Measurements from ENCODE around the gene ATP2C1.

Gene ATP2C1

DNA sequence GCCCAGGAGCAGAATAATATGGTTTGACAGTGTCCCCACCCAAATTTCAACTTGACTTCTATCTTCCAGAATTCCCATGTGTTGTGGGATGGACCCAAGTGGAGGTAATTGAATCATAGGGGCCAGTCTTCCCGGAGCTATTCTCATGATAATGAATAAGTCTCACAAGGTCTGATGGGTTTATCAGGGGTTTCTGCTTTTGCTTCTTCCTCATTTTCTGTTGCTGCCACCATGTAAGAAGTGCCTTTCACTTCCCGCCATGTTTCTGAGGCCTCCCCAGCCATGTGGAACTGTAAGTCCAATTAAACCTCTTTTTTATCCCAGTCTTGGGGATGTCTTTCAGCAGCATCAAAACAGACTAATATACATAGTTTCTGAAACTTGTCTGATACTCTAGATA, 28.4 kb upstream of the ATP2C1 start:
- no peak for DNase-seq
- no peak overlapping the region for H3K4me3 ChIP-seq (ENCODE audit: low read depth, low read length)
- TF ChIP-seq, protein P1, sequence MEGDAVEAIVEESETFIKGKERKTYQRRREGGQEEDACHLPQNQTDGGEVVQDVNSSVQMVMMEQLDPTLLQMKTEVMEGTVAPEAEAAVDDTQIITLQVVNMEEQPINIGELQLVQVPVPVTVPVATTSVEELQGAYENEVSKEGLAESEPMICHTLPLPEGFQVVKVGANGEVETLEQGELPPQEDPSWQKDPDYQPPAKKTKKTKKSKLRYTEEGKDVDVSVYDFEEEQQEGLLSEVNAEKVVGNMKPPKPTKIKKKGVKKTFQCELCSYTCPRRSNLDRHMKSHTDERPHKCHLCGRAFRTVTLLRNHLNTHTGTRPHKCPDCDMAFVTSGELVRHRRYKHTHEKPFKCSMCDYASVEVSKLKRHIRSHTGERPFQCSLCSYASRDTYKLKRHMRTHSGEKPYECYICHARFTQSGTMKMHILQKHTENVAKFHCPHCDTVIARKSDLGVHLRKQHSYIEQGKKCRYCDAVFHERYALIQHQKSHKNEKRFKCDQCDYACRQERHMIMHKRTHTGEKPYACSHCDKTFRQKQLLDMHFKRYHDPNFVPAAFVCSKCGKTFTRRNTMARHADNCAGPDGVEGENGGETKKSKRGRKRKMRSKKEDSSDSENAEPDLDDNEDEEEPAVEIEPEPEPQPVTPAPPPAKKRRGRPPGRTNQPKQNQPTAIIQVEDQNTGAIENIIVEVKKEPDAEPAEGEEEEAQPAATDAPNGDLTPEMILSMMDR (IDR thresholded peaks at IDR 0.05; ENCODE audit: low read depth, low read length) = no peak
- H3K27me3 ChIP-seq = no peaks in the 10 kb centered on the region
- no peaks in the 10 kb centered on the region for H3K36me3 ChIP-seq
- no peaks in the 10 kb centered on the region for H3K4me1 ChIP-seq
- no peaks in the 10 kb centered on the region for H3K9me3 ChIP-seq

DNA sequence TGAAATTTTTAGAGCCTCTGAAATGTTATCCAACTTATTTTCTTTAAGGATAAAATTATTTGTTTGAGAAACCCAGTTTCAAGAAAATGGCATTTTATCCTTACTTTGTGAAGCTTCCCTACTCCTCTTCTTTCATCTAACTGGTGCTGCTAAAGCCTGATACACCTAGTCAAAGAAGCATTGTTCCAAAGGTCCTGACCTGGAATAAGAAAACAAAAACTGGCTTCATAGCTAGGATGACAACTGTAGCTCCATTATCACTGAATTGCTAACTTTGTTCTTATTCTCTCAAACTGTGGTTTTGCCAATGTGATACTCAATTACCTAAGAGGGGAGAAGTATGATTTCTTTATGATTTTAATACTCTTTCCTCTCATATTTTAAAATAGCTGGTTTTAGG, 27.6 kb upstream of the ATP2C1 start:
- Histone ChIP-seq H3K4me3 (ENCODE audit: low read depth, low read length) (no peak overlapping the region), H3K4me1 (no peaks in the 10 kb centered on the region), H3K36me3 (no peaks in the 10 kb centered on the region), H3K9me3 (no peaks in the 10 kb centered on the region), H3K27me3 (no peaks in the 10 kb centered on the region)
- DNase-seq = no peak
- TF ChIP-seq, protein P1 (IDR thresholded peaks at IDR 0.05; ENCODE audit: low read depth, low read length) = no peak

DNA sequence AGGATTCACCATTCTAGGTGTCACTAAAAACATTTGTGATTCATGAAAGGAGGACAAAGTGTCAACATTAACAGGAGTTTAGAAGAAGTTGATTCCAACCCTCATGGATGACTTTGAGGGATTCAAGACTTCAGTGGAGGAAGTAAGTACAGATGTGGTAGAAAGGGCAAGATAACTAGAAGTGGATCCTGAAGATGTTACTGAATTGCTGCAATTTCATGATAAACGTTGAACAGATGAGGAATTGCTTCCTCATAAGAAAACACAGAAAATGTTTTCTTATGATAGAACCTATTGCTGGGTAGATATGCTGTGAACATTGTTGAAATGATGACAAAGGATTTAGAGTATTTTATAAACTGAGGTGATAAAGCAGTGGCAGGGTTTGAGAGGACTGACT, 23.5 kb upstream of the ATP2C1 start:
- no peaks in the 10 kb centered on the region for H3K4me1 ChIP-seq
- no peak for DNase-seq
- H3K4me3 ChIP-seq (ENCODE audit: low read depth, low read length) = no peak overlapping the region
- H3K36me3 ChIP-seq = no peaks in the 10 kb centered on the region
- TF ChIP-seq, protein P1 (IDR thresholded peaks at IDR 0.05; ENCODE audit: low read depth, low read length) = no peak
- no peaks in the 10 kb centered on the region for H3K27me3 ChIP-seq
- H3K9me3 ChIP-seq = no peaks in the 10 kb centered on the region

DNA sequence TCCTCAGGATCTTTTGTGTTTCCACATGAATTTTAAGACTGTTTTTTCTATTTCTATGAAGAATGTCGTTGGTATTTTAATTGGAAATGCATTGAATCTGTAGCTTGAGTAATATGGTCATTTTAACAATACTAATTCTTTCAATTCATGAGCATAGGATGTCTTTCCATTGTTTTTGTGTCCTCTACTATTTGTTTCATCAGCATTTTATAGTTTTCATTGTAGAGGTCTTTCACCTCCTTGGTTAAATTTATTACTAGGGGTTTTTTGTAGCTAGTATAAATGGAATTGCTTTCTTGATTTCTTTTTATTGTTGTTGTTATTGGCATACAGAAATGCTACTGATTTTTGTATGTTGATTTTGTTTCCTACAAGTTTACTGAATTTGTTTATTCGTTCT, 17.3 kb upstream of the ATP2C1 start:
- no peak overlapping the region for H3K4me3 ChIP-seq (ENCODE audit: low read depth, low read length)
- TF ChIP-seq, protein P1 (IDR thresholded peaks at IDR 0.05; ENCODE audit: low read depth, low read length) = no peak
- no peaks in the 10 kb centered on the region for H3K4me1 ChIP-seq
- H3K27me3 ChIP-seq = no peaks in the 10 kb centered on the region
- H3K9me3 ChIP-seq = no peaks in the 10 kb centered on the region
- no peaks in the 10 kb centered on the region for H3K36me3 ChIP-seq
- no peak for DNase-seq

DNA sequence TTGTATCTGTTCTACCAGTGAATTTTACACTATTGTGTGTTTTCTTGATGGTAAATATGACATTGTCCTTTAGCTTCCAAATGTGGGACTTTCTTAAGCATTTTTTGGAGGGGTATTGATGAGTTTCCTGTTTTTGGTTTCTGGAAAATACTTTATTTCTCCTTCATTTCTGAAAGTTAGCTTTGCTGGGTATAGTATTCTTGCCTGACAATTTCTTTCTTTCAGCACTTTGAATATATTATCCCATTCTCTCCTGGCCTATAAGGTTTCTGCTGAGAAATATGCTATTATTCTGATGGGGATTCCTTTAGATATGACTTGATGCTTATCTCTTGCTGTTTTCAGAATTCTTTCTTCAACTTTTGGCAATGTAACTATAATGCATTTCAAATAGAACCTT, 15.4 kb upstream of the ATP2C1 start:
- TF ChIP-seq, protein P1 (IDR thresholded peaks at IDR 0.05; ENCODE audit: low read depth, low read length) = no peak
- no peaks in the 10 kb centered on the region for H3K9me3 ChIP-seq

DNA sequence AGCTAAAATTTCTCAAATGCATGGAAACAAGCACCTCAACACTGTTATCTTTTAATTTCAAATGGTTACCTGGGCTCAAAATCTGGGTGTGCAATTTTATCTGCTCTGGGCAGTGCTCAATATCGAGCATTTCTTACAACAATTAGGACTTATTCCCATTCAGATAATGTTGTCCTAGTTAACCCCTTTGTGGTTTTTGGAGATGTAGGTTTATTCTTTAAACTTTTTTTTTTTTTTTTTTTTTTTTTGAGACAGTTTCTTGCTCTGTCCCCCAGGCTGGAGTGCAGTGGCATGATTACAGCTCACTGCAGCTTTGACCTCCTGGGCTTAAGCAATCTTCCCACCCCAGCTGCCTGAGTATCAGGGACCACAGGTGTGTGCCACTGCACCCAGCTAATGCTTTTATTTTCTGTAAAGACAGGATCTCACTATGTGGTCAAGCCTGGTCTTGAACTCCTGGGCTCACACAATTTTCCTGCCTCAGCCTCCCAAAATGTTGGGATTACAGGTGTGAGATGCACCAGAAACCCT, 4.4 kb upstream of the ATP2C1 start:
- DNase-seq = no peak
- H3K9me3 ChIP-seq = no peaks in the 10 kb centered on the region
- no peaks in the 10 kb centered on the region for H3K4me1 ChIP-seq
- H3K27me3 ChIP-seq = no peaks in the 10 kb centered on the region
- no peak overlapping the region for H3K4me3 ChIP-seq (ENCODE audit: low read depth, low read length)
- no peaks in the 10 kb centered on the region; the same call in 1 of the 2 replicates for H3K36me3 ChIP-seq
- TF ChIP-seq, protein P1 (IDR thresholded peaks at IDR 0.05; ENCODE audit: low read depth, low read length) = no peak

More for the DNA sequence above, 15.4 kb upstream of the ATP2C1 start:
- DNase-seq = no peak
- Histone ChIP-seq H3K4me1 (no peaks in the 10 kb centered on the region), H3K27me3 (no peaks in the 10 kb centered on the region), H3K4me3 (ENCODE audit: low read depth, low read length) (no peak overlapping the region), H3K36me3 (no peaks in the 10 kb centered on the region)

Measured in BE2C (cell line).